Sciatic nerve (tissue), 2 donors: ENCODE data around the gene CACNA1C. TPM values are rescaled to one million over a fixed set of nuclear protein-coding genes. Genes with fewer than 3 reads are reported as not detected.

Experiments
- ATAC-seq: fragments of 200-7000 bp; cut with Tn5 transposase; one replicate; pipeline ENCODE4 v1.9.1; 2020; ENCODE audit warnings: mild to moderate bottlenecking, moderate library complexity
- DNase-seq: peaks from one replicate; pipeline ENCODE4 v3.0.0-alpha.2; 2020; ENCODE audit warnings: low spot score
- intact Hi-C: fragments of 100-400 bp; cut with DNase I; formaldehyde crosslinking; loops from one replicate; pipeline ENCODE4 v1.14.2; 2022
- total RNA-seq: library from RNA; stranded (reverse); fragmentation: NEBNext Ultra II Directional; extraction: Animal tissue kit (Norgen Biotek cat#: 25700); gene quantifications from one replicate; pipeline ENCODE4 v1.2.1, GENCODE V29; 2021
- donor health status: DM: no; HTN: no; CAD: no.
- donor health status: DM: no; HTN: no; CAD: no.

The CACNA1C gene
- total RNA-seq, 1 donor from 2014 or later, result 9.0 TPM

- ATAC-seq (no peak), DNase-seq (no peak)
- intact Hi-C loops, result no loop called here
These were observed 597.7 kb downstream of the CACNA1C start for GRCh38 chr12:2650261-2651067.

- ATAC-seq (no peak), DNase-seq (no peak)
- intact Hi-C loops, result no loop called here
These were observed 598.5 kb downstream of the CACNA1C start for GRCh38 chr12:2651068-2651965.

- ATAC-seq (no peak), DNase-seq (no peak)
- intact Hi-C loops, result no loop called here
These were observed 599.2 kb downstream of the CACNA1C start for GRCh38 chr12:2652011-2652400.

- DNase-seq, result no peak
- no peak for ATAC-seq
- intact Hi-C loops, result no loop called here
These were observed 599.8 kb downstream of the CACNA1C start for GRCh38 chr12:2652401-2653081.

GRCh38 chr12:2653461-2653965, 600.7 kb downstream of the CACNA1C start:
- DNase-seq, result no peak
- ATAC-seq, result no peak
- intact Hi-C loops, result no loop called here

- intact Hi-C loops, result no loop called here
- ATAC-seq, result no peak
- DNase-seq, result no peak
These were observed 601.5 kb downstream of the CACNA1C start for GRCh38 chr12:2654311-2654710.

- DNase-seq, result no peak
- no peak for ATAC-seq
- intact Hi-C loops, result no loop called here
These were observed 602.0 kb downstream of the CACNA1C start for GRCh38 chr12:2654741-2655140.

GRCh38 chr12:2662524-2662923, 609.7 kb downstream of the CACNA1C start:
- ATAC-seq (no peak), DNase-seq (peak; percentile 17)
- intact Hi-C loops, result no loop called here

- DNase-seq, result peak; percentile 37
- no peak for ATAC-seq
- intact Hi-C loops, result no loop called here
These were observed 612.2 kb downstream of the CACNA1C start for GRCh38 chr12:2664721-2665577.

GRCh38 chr12:2666411-2666810, 613.6 kb downstream of the CACNA1C start:
- ATAC-seq, result no peak
- DNase-seq, result peak; percentile 14
- intact Hi-C loops, result no loop called here

GRCh38 chr12:2666846-2667245, 614.1 kb downstream of the CACNA1C start:
- intact Hi-C loops, result no loop called here
- ATAC-seq (no peak), DNase-seq (peak; percentile 41)

- intact Hi-C loops, result no loop called here
- DNase-seq (no peak), ATAC-seq (no peak)
These were observed 615.1 kb downstream of the CACNA1C start for GRCh38 chr12:2667716-2668440.

GRCh38 chr12:2668816-2669215, 616.0 kb downstream of the CACNA1C start:
- intact Hi-C loops, result no loop called here
- no peak for DNase-seq
- ATAC-seq, result no peak

GRCh38 chr12:2669560-2669959, 616.8 kb downstream of the CACNA1C start:
- ATAC-seq (no peak), DNase-seq (no peak)
- intact Hi-C loops, result no loop called here

- intact Hi-C loops, result no loop called here
- no peak for ATAC-seq
- DNase-seq, result no peak
These were observed 620.1 kb downstream of the CACNA1C start for GRCh38 chr12:2672863-2673262.

GRCh38 chr12:2673966-2674810, 621.4 kb downstream of the CACNA1C start:
- DNase-seq, result no peak
- no peak for ATAC-seq
- intact Hi-C loops, result no loop called here

GRCh38 chr12:2675776-2676175, 623.0 kb downstream of the CACNA1C start:
- ATAC-seq (no peak), DNase-seq (no peak)
- intact Hi-C loops, result no loop called here
